ENCODE results near the gene PRKCE. TPM values are rescaled to one million over a fixed set of nuclear protein-coding genes. Genes with fewer than 3 reads are reported as not detected.

PRKCE gene
- polyA plus RNA-seq, 1 of the 3 experiments (the other 2 are of a cell fraction), result 16.3 TPM

DNA sequence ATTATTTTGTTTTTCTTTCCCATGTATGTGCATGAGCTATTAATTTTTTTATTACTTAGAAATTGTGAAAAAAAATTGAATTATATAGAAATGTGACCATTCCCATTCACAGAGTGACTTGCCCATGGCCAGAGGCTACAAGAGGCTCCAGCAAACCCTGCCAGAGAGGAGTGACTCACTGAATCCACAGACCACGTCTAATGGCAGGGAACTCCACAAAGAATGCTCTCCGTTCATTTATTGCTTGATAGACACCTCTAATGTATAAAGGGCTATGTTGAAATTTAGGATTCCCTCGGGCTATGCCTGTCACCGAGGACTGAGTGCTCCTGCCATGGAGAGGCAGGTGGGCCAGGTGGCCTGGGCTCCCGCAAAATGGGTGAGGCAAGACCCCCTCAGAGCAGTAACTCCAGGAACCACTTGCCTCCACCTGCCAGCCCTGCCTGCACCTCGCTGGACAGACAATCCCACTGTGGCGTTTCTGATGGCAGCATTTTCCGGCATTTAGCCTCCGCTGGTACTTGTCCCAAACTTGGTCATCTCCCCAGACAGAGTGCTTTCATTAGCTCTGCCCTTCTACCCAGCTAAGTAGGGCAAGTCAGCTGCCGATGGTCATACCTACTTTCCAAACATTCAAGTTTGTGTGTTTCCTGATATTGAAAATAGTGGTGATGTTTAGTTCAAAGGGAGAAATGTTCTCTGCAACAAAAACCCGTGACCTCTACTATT lies 200.3 kb downstream of the PRKCE start:
- ChIA-PET CTCF (interaction anchor here (0.6 to 2.7 kb wide), 5 partner anchors 12 to 198 kb away, joined by 3 to 10 read pairs (median 3); no protein-coding TSS in a partner anchor), POLR2A (no interaction called here)
- Histone ChIP-seq H3K9me3 (no peaks in the 10 kb centered on the region), H3K9me2 (no peaks in the 10 kb centered on the region), H3K27me3 (ENCODE audit: insufficient read depth) (no peaks in the 10 kb centered on the region), H3K79me2 (ENCODE audit: insufficient read depth) (no peaks in the 10 kb centered on the region), H3K27ac (ENCODE audit: low read depth in 2 of 2, low read length in 1 of 2) (no peak overlapping the region; a peak in 1 of 4 replicates), H2AFZ (ENCODE audit: low read depth) (no peak overlapping the region), H3K36me3 (replicated peaks in 1 of 2; ENCODE audit: control insufficient read depth in 1 of 2, insufficient read depth in 2 of 2, low read length in 1 of 2) (no peaks in the 10 kb centered on the region), H3K4me1 (ENCODE audit: control insufficient read depth in 1 of 2, insufficient read depth in 2 of 2, low read depth in 1 of 2, low read length in 1 of 2) (peaks cover 10 to 28% of the 10 kb centered on the region in 2 experiments; a peak in 3 of 4 replicates), H3F3A (replicated peaks; ENCODE audit: insufficient read depth) (peaks cover 15% of the 10 kb centered on the region), H3K4me3 (ENCODE audit: low read depth in 2 of 2, low read length in 1 of 2) (no peak overlapping the region), H3K9ac (no peak overlapping the region), H4K20me1 (ENCODE audit: insufficient read depth) (no peaks in the 10 kb centered on the region), H3K4me2 (no peak overlapping the region)
- WGBS (ENCODE audit: low lambda C conversion rate), result 76% methylated on average over 11 of the region's 11 CpGs
- no peak for DNase-seq
- TF ChIP-seq GATA2 (CRISPR knock-in tag; IDR thresholded peaks at IDR 0.05) (no peak), FOSL2 (IDR thresholded peaks at IDR 0.05; ENCODE audit: borderline replicate concordance, low read depth) (peak; percentile 62; the same call in 1 of the 2 replicates), TEAD4 (IDR thresholded peaks at IDR 0.05; ENCODE audit: borderline replicate concordance, insufficient read depth) (no peak), MXI1 (IDR thresholded peaks at IDR 0.05; ENCODE audit: low read depth, low read length) (no peak), TAF1 (IDR thresholded peaks at IDR 0.05; ENCODE audit: borderline replicate concordance, low read depth, low read length) (no peak), NFIC (IDR thresholded peaks at IDR 0.05; ENCODE audit: borderline replicate concordance) (peak; percentile 21; the same call in 1 of the 2 replicates), NRF1 (IDR thresholded peaks at IDR 0.05; ENCODE audit: low read depth, low read length) (no peak), CTCF (IDR thresholded peaks at IDR 0.05) (no peak), EZH2phosphoT487 (IDR thresholded peaks at IDR 0.05; ENCODE audit: borderline replicate concordance, low read depth) (no peak), CHD2 (IDR thresholded peaks at IDR 0.05; ENCODE audit: low read length, partially characterized antibody) (no peak), JUND (IDR thresholded peaks at IDR 0.05) (peak; percentile 50), YY1 (IDR thresholded peaks at IDR 0.05; ENCODE audit: low read depth) (no peak), MEF2A (IDR thresholded peaks at IDR 0.05; ENCODE audit: borderline replicate concordance, low read depth) (no peak), MAX (IDR thresholded peaks at IDR 0.05; ENCODE audit: low read depth) (no peak), FOXJ3 (CRISPR knock-in tag; IDR thresholded peaks at IDR 0.05) (no peak), RFX5 (IDR thresholded peaks at IDR 0.05; ENCODE audit: low read length) (no peak), IRF3 (IDR thresholded peaks at IDR 0.05; ENCODE audit: low read depth, low read length) (no peak), REST (IDR thresholded peaks at IDR 0.05; ENCODE audit: low read depth, low read length) (no peak), ELF1 (IDR thresholded peaks at IDR 0.05) (no peak), RAD21 (IDR thresholded peaks at IDR 0.05; ENCODE audit: low read length) (no peak), SIN3A (IDR thresholded peaks at IDR 0.05; ENCODE audit: borderline replicate concordance, low read depth, low read length) (no peak), FOXM1 (IDR thresholded peaks at IDR 0.05; ENCODE audit: low read depth) (no peak)
- TF ChIP-seq, protein P1, sequence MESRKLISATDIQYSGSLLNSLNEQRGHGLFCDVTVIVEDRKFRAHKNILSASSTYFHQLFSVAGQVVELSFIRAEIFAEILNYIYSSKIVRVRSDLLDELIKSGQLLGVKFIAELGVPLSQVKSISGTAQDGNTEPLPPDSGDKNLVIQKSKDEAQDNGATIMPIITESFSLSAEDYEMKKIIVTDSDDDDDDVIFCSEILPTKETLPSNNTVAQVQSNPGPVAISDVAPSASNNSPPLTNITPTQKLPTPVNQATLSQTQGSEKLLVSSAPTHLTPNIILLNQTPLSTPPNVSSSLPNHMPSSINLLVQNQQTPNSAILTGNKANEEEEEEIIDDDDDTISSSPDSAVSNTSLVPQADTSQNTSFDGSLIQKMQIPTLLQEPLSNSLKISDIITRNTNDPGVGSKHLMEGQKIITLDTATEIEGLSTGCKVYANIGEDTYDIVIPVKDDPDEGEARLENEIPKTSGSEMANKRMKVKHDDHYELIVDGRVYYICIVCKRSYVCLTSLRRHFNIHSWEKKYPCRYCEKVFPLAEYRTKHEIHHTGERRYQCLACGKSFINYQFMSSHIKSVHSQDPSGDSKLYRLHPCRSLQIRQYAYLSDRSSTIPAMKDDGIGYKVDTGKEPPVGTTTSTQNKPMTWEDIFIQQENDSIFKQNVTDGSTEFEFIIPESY (IDR thresholded peaks at IDR 0.05; ENCODE audit: borderline replicate concordance, low read depth), result no peak
- TF ChIP-seq, protein P2, sequence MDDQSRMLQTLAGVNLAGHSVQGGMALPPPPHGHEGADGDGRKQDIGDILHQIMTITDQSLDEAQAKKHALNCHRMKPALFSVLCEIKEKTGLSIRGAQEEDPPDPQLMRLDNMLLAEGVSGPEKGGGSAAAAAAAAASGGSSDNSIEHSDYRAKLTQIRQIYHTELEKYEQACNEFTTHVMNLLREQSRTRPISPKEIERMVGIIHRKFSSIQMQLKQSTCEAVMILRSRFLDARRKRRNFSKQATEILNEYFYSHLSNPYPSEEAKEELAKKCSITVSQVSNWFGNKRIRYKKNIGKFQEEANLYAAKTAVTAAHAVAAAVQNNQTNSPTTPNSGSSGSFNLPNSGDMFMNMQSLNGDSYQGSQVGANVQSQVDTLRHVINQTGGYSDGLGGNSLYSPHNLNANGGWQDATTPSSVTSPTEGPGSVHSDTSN (IDR thresholded peaks at IDR 0.05), result 0 out of 2 replicates have a peak, but pooled peaks have one; percentile 15

All from SK-N-SH (cell line).